NCI-H2107 (cell line): Measurements from ENCODE around the gene MMP7.

Experiments
- DNase-seq: peaks from one replicate; lab custom pipeline; 2025; lab: John Stamatoyannopoulos, UW

The MMP7 gene

DNA sequence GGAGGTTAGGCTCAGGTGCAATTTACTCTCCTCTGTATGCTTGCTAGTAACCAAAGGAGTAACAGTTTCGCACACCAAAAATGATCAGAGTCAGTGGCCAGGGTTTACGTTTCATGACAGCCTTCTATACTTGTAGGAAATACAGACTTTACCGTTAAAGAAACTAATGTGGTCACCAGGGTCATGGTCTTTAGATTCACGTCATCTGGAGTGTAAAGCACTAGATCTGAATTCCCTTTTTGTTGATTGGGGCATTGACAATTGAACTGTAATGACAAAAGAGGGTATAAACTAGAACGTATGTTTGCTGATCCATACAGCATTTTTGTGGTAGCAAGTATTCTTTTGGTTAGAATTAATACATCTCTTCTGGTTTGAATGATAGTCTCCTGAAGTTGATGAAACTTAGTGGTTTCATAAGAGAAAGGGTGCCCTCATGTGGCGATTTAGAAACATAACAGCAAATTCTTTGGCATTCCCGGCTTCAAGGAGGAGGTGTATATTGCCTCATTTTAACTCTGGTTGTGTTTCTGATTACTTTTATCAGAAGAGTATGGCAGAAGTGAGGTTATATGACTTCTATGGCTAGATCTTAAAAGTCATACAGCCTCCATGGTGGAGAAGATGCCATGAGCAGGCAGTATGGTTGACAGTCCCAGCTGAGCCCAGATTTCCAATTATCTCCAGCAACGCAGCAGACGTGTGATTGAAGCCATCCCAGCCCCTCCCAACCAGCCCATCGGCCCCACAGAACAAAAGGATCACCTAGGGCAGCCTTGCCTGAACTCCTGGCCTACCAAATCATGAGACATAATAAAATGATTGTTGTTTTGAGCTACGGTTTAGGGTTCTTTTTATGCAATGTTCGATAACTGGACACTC lies 35.1 kb downstream of the MMP7 start:
- DNase-seq = peak; percentile 16

GRCh38 chr11:102494216-102494615 lies 36.3 kb downstream of the MMP7 start:
- no peak for DNase-seq

- no peak for DNase-seq
These were observed 37.0 kb downstream of the MMP7 start for GRCh38 chr11:102493524-102493923.

DNA sequence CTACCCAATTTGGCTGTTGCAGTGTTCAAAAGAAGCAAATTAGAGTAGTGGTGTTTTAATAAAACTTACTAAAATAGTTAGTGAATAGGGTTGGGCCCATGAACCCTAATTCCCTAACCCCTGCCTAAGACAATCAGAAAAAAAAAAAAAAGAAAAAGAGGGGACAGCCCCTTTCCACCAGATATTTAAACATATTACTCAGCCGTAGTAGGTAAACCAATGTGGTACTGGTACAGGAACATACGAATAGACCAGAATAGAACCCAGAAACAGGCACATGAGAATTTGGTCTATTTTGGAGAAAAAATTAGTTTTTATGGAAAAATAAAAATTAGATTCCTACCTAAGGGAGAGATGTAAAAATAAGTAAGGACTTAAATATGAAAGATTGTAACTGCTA lies 38.6 kb downstream of the MMP7 start:
- no peak for DNase-seq

GRCh38 chr11:102489186-102490145 lies 41.1 kb downstream of the MMP7 start:
- DNase-seq = no peak

- no peak for DNase-seq
These were observed 42.3 kb downstream of the MMP7 start for GRCh38 chr11:102488208-102488607.

GRCh38 chr11:102487214-102487613 lies 43.3 kb downstream of the MMP7 start:
- no peak for DNase-seq

GRCh38 chr11:102486584-102486983 lies 44.0 kb downstream of the MMP7 start:
- no peak for DNase-seq

- DNase-seq = no peak
These were observed 45.3 kb downstream of the MMP7 start for GRCh38 chr11:102485095-102485722.

DNA sequence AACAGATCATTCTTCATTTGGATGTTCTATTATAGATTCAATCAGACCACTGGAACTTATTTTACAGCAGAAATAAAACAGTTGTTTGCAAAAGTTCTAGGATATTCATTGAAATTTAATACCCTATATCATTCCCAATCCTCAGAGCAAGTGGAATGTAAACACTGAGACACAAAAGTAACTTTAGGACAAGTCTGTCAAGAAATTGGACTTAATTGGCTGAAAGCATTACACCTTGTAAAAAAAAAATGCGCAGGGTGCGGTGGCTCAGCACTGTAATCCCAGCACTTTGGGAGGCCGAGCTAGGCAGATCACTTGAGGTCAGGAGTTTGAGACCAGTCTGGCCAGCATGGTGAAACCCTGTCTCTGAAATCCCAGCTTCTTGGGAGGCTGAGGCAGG lies 48.1 kb downstream of the MMP7 start:
- DNase-seq = no peak

DNA sequence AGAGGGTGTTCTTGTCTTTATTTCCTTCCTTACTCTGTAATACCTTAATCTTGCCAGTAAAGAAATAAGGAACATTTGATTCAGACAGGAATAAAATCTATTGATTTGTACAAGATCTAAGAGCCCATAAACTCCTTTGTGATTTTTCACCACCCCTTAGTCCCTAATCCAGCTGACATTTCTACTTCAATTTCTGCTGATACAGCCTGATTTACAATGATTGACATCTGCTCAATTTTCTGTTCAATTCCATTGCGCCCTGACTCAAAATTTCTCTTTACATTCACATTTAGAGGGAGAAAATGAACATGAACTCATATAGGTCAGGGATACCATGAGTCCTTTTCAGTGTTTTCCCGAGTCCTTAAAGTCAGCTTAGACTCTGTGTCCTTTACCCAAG lies 50.8 kb downstream of the MMP7 start:
- DNase-seq = no peak

DNA sequence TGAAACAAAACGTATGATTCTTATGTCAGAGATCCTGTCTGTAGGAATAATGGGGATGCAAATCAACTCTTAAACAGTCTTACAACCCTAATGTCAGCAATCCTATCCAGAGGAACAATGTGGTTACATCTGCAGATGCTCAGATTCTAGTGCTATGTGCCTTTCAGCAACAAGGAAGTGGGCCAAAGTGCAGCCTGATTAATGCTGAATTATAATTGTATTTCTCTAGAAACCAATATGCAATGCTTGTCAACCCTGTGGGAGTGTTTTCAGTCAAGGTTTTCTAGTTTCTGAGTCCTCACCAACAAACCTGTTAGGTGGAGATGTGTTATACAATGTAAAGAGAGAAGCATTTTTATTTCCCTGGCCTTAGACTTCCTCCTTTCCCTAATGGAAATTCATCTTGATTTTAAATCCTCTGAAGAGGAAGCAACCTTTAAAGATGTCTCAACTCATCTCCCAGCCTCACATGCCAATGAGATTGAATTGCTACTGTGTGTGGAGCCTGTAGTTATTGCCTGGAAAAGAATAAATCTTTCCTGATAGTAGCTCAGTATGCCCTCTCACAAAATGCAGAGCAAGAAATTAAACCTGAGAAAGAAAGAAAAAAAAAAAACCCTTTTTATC lies 51.8 kb downstream of the MMP7 start:
- DNase-seq = no peak

GRCh38 chr11:102476812-102477211 lies 53.7 kb downstream of the MMP7 start:
- DNase-seq = peak; percentile 37

DNA sequence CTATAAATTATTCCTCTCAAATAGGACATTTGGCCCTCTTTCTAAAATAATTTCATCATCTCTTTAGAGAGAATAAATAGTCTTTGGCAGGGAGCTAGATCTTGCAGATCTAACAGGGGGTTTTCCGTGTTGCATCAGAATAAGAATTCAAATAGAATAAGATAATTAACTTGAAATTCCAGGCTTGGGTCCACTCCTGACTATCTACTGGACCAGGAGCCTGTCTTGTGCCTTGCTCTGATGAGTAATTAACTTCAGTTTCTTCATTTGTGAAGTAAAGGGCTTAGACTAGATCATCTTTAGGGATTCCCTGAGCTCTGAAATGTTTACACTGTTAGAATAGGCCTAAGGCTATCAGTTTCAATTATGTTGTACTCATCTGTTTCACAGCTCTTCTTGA lies 54.5 kb downstream of the MMP7 start:
- no peak for DNase-seq

DNA sequence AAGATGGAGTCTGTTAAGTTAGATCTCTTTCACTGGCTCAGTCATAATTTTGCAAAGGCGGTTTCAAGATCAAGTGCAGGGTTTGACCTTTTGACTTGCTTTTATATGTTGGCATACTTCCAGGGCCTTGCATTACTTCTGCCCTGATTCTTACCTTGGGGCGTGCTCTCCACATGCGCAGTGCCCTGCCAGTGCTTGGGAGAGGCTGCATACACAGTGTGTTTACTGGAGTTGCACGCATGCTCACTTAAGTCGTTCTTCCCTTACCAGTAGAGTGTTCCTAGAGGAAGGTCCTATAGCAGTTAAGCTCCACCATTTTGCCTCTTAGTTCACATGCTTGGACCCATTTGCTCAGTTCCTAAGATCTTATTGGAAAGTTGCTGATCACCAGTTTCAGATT lies 57.0 kb downstream of the MMP7 start:
- no peak for DNase-seq

- DNase-seq = no peak
These were observed 58.4 kb downstream of the MMP7 start for GRCh38 chr11:102472127-102472526.

DNA sequence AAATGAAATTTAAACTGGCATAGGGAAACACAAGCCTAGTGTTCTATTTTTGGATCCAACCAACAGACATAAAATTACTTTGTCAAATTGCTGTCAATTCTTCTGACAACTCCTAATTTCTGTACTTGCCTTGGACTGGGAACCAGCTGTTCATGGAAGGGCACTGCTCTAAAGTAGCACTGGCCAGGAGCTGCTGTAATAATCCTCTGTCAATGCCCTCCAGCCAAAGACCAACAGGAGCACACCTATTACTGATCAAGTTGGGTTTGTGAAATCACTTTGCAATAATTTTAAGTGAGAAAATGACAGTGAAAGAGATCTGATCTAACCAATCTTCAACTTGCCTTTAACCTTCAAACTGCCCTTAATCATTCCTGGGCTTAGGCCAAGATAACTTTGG lies 59.1 kb downstream of the MMP7 start:
- DNase-seq = no peak
